Activated CD4-positive, alpha-beta T cell treated with anti-CD3 and anti-CD28 coated beads, Interleukin-2, amount 50 U/mL, for 24 hours (primary cell): ENCODE measurements around the gene NCOA4.
A peak's percentile ranks its signal among the peaks of the same experiment; 100 is the strongest.
"Not testable (repeated sequence)": the region's sequence is repeated elsewhere in the genome, so short reads cannot be mapped to it uniquely, and the experiment has no call there.

Experiments used
- DNase-seq, 2 donors: peaks; one replicate each; pipeline ENCODE4 v3.0.0-alpha.2; 2020; ENCODE audit warnings: low read depth in 1 of 2, low spot score in 1 of 2

NCOA4 gene

GRCh38 chr10:46052791-46053375 is 22.5 kb upstream of the NCOA4 start:
- no peak for DNase-seq

- DNase-seq: no peak
These were observed 21.8 kb upstream of the NCOA4 start for GRCh38 chr10:46052057-46052790.

GRCh38 chr10:46050941-46051623 is 20.7 kb upstream of the NCOA4 start:
- no peak for DNase-seq

- DNase-seq: not testable (repeated sequence)
These were observed 19.0 kb upstream of the NCOA4 start for GRCh38 chr10:46049497-46049831.

GRCh38 chr10:46048152-46048551 is 17.7 kb upstream of the NCOA4 start:
- DNase-seq: no peak

- DNase-seq: no peak
These were observed 15.8 kb upstream of the NCOA4 start, which contains the start of gene MSMB for GRCh38 chr10:46046261-46046660. Gene MSMB, minus strand, starts transcription at chr10:46046269. Its CDS starts 32 bp downstream, at chr10:46046237.

GRCh38 chr10:46042527-46042926 is 12.1 kb upstream of the NCOA4 start:
- DNase-seq: no peak

- no peak for DNase-seq
These were observed 9.6 kb upstream of the NCOA4 start for GRCh38 chr10:46040004-46040403.

- no peak for DNase-seq
These were observed 6.8 kb upstream of the NCOA4 start for GRCh38 chr10:46037107-46037825.

GRCh38 chr10:46035923-46036849 is 5.8 kb upstream of the NCOA4 start:
- no peak for DNase-seq

- DNase-seq: no peak
These were observed 3.2 kb upstream of the NCOA4 start for GRCh38 chr10:46033602-46034011.

- no peak for DNase-seq
These were observed 1.5 kb upstream of the NCOA4 start for GRCh38 chr10:46031648-46032532.

GRCh38 chr10:46029461-46030030 is 877 bp downstream of the NCOA4 start:
- no peak for DNase-seq

- DNase-seq: peak in 1 of 2 donors; percentile 24
These were observed 1.6 kb downstream of the NCOA4 start for GRCh38 chr10:46028584-46029460.

- no peak for DNase-seq
These were observed 4.3 kb downstream of the NCOA4 start for GRCh38 chr10:46026106-46026505.

- no peak for DNase-seq
These were observed 5.0 kb downstream of the NCOA4 start for GRCh38 chr10:46025406-46025805.

GRCh38 chr10:46024948-46025347 is 5.5 kb downstream of the NCOA4 start:
- DNase-seq: no peak

GRCh38 chr10:46022978-46023702 is 7.3 kb downstream of the NCOA4 start:
- peak; percentile 39 to 69 for DNase-seq
